ENCODE results near the gene MRFAP1L1. TPM values are rescaled to one million over a fixed set of nuclear protein-coding genes. Genes with fewer than 3 reads are reported as not detected.
"Not testable (repeated sequence)": the region's sequence is repeated elsewhere in the genome, so short reads cannot be mapped to it uniquely, and the experiment has no call there.

The MRFAP1L1 gene
- total RNA-seq, 1 donor from 2014 or later, result 53.6 TPM

DNA sequence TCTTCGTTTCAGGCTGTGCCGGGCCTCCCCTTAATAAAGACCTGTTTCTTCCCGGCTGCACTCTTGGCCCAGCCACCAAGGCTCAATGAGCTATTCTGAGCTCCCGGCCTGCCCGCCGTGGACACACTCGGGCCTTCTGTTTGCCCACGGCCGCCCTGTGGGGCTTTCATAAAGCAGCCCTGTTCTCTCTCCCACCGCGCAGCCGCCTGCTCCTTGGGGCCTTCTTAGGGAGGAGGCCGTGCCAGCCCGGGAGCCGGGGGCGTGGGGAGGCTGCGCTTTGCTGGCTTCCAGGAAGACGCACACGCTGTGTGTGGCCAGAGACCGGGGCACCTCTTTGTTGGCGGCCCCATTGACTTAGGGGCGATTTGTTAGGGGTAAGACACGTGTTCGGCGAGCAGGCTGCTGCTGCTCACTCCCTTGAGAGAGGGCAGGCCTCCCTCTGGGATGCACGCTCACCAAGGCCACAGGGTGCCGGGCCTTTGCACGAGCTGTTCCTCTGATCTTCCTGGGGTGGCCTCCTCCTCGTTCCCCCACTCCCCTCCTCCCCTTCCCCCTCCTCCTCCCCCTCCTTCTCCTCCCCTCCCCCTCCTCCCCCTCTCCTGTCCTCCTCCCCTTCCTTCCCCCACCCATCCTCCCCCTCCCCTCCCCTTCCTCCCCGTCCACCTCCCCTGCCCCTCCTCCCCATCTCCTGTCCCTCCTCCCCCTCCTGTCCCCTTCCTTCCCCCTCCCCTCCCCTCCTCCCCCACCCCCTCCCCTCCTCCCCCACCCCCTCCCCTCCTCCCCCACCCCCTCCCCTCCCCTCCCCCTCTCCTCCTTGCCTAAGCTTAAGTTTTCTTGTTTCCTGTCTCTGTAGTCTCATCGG is 17.6 kb upstream of the MRFAP1L1 start:
- Histone ChIP-seq H3K4me3 (ENCODE audit: low read depth, low read length) (no peak overlapping the region), H3K27me3 (ENCODE audit: control insufficient read depth, insufficient read depth, low read length) (no peaks in the 10 kb centered on the region), H3K36me3 (ENCODE audit: control insufficient read depth, insufficient read depth, low read length) (no peaks in the 10 kb centered on the region)
- no peak for DNase-seq (ENCODE audit: low read depth)
- TF ChIP-seq, protein P1, sequence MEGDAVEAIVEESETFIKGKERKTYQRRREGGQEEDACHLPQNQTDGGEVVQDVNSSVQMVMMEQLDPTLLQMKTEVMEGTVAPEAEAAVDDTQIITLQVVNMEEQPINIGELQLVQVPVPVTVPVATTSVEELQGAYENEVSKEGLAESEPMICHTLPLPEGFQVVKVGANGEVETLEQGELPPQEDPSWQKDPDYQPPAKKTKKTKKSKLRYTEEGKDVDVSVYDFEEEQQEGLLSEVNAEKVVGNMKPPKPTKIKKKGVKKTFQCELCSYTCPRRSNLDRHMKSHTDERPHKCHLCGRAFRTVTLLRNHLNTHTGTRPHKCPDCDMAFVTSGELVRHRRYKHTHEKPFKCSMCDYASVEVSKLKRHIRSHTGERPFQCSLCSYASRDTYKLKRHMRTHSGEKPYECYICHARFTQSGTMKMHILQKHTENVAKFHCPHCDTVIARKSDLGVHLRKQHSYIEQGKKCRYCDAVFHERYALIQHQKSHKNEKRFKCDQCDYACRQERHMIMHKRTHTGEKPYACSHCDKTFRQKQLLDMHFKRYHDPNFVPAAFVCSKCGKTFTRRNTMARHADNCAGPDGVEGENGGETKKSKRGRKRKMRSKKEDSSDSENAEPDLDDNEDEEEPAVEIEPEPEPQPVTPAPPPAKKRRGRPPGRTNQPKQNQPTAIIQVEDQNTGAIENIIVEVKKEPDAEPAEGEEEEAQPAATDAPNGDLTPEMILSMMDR (IDR thresholded peaks at IDR 0.05; ENCODE audit: insufficient read depth, low read length, poor library complexity, severe bottlenecking), result no peak

DNA sequence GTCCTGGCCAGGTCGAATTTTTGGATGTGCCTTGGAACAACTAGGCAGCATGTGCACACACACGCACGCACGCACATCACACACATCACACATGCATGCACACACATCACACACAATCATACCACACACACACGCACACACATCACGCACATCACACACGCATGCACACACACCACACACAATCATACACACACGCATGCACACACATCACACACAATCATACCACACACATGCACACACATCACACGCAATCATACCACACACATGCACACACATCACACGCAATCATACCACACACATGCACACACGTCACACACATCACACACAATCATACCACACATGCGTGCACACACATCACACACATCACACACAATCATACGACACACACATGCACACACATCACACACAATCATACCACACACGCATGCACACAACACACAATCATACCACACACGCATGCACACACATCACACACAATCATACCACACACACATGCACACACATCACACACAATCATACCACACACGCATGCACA is 15.8 kb upstream of the MRFAP1L1 start:
- not testable (repeated sequence) for H3K4me3 ChIP-seq (ENCODE audit: low read depth, low read length); H3K27me3 ChIP-seq (ENCODE audit: control insufficient read depth, insufficient read depth, low read length); DNase-seq (ENCODE audit: low read depth); H3K36me3 ChIP-seq (ENCODE audit: control insufficient read depth, insufficient read depth, low read length)

DNA sequence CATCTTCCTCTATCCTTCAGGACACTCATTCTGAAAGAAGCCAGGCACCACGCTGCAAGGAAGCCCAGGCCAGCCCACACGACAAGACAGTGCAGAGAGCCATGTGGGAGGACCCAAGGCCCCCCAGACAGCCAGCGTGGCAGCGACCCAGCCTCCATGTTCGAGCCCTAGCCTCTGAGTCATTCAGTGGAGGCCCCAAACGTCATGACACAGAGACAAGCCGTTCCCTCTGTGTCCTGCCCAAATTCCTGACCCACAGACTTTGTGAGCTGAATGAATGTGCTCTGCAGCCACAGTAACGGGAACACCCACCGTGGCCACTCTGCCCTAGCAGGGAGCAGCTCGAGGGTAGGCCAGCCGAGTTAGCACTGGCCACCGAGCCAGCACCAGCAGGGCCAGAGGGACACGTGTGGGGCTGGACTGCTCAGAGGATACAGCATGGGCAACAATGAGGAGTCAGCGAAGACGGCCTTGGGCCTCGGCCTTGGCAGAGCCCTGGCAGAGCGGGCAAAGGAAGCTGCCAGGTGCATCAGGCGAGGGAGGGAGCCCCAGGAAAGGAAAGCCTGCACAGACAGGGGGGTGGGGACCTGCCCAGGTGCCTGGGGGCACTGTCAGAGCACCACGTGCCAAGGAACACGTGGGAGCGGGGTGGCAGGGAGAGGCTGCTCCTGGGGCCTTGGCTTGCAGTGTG is 14.9 kb upstream of the MRFAP1L1 start:
- DNase-seq (ENCODE audit: low read depth), result no peak
- TF ChIP-seq, protein P1 (IDR thresholded peaks at IDR 0.05; ENCODE audit: insufficient read depth, low read length, poor library complexity, severe bottlenecking), result no peak
- no peaks in the 10 kb centered on the region for H3K27me3 ChIP-seq (ENCODE audit: control insufficient read depth, insufficient read depth, low read length)
- H3K4me3 ChIP-seq (ENCODE audit: low read depth, low read length), result no peak overlapping the region
- H3K36me3 ChIP-seq (ENCODE audit: control insufficient read depth, insufficient read depth, low read length), result no peaks in the 10 kb centered on the region

DNA sequence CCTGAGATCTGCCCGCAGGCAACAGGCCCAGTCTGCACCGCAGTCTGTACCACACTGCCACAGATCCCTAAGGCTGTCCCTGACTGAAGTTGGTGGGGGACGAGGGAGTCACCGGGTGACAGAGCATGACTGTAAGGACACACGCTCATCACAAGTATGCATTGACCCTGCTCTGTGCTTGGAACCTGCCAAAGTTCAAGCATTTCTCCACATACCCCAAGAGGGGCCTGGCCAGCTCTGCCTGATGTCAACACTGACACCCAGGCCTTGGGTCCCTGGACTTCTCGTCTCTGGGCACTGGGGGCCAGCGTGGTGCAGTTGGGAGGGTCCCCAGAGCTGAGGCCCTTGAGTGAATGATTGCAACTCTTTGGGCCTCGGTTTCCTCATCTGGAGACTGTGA is 14.2 kb upstream of the MRFAP1L1 start:
- Histone ChIP-seq H3K36me3 (ENCODE audit: control insufficient read depth, insufficient read depth, low read length) (no peaks in the 10 kb centered on the region), H3K4me3 (ENCODE audit: low read depth, low read length) (no peak overlapping the region), H3K27me3 (ENCODE audit: control insufficient read depth, insufficient read depth, low read length) (no peaks in the 10 kb centered on the region)
- TF ChIP-seq, protein P1 (IDR thresholded peaks at IDR 0.05; ENCODE audit: insufficient read depth, low read length, poor library complexity, severe bottlenecking), result no peak
- DNase-seq (ENCODE audit: low read depth), result no peak

DNA sequence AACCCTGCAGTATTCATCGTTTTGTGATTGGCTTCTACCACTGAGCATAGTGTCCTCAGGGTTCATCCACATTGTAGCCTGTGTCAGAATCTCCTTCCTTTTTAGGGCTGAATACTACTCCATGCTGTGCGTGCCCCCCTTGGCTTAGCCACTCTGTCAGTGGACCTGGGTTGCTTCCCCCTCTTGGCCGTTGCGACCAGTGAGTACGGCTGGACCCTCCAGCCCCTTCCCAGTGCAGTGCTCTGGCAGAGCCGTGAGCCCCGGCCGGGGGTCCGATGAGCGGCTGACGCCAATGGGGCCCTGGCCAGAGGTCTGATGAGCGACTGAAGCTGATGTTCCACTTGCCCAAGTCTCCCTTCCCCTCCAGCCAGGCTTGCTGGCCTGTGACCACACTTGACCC is 13.2 kb upstream of the MRFAP1L1 start:
- H3K27me3 ChIP-seq (ENCODE audit: control insufficient read depth, insufficient read depth, low read length), result no peaks in the 10 kb centered on the region
- no peak for DNase-seq (ENCODE audit: low read depth)
- TF ChIP-seq, protein P1 (IDR thresholded peaks at IDR 0.05; ENCODE audit: insufficient read depth, low read length, poor library complexity, severe bottlenecking), result no peak
- H3K36me3 ChIP-seq (ENCODE audit: control insufficient read depth, insufficient read depth, low read length), result no peaks in the 10 kb centered on the region
- H3K4me3 ChIP-seq (ENCODE audit: low read depth, low read length), result no peak overlapping the region

DNA sequence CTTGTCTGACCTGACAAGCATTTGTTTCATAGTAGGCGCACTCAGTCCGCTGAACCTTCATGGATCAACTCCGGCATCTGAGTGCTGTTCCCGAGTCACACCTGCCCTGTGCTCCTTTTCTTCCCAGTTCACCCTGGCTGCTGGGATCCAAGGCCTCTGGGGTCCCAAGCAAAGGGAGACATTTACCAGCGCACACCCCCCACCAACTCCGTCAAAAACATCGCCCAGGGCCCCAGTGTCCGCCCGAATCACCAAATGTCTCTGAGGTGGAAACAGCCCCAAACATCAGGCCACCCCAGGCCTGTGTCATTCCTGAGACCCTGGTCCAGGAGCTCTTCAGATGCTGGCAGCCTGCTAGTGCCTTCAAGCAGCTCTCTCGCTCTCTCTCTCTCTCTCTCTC is 11.5 kb upstream of the MRFAP1L1 start:
- Histone ChIP-seq H3K27me3 (ENCODE audit: control insufficient read depth, insufficient read depth, low read length) (no peaks in the 10 kb centered on the region), H3K4me3 (ENCODE audit: low read depth, low read length) (no peak overlapping the region), H3K36me3 (ENCODE audit: control insufficient read depth, insufficient read depth, low read length) (no peaks in the 10 kb centered on the region)
- TF ChIP-seq, protein P1 (IDR thresholded peaks at IDR 0.05; ENCODE audit: insufficient read depth, low read length, poor library complexity, severe bottlenecking), result no peak
- no peak for DNase-seq (ENCODE audit: low read depth)

Measured in kidney epithelial cell (primary cell).